ENCODE results near the gene FCRLB. TPM values are rescaled to one million over a fixed set of nuclear protein-coding genes. Genes with fewer than 3 reads are reported as not detected.

FCRLB gene
- total RNA-seq, 3 donors from 2014 or later, result 0.15 to 1.1 (median 0.33) TPM

- no peak for DNase-seq (ENCODE audit: low spot score in 2 of 2)
- Histone ChIP-seq H3K27ac (no peak overlapping the region), H3K27me3 (no peaks in the 10 kb centered on the region), H3K9me3 (no peaks in the 10 kb centered on the region), H3K36me3 (no peaks in the 10 kb centered on the region), H3K4me1 (no peaks in the 10 kb centered on the region), H3K4me3 (no peak overlapping the region)
- TF ChIP-seq, protein P1, sequence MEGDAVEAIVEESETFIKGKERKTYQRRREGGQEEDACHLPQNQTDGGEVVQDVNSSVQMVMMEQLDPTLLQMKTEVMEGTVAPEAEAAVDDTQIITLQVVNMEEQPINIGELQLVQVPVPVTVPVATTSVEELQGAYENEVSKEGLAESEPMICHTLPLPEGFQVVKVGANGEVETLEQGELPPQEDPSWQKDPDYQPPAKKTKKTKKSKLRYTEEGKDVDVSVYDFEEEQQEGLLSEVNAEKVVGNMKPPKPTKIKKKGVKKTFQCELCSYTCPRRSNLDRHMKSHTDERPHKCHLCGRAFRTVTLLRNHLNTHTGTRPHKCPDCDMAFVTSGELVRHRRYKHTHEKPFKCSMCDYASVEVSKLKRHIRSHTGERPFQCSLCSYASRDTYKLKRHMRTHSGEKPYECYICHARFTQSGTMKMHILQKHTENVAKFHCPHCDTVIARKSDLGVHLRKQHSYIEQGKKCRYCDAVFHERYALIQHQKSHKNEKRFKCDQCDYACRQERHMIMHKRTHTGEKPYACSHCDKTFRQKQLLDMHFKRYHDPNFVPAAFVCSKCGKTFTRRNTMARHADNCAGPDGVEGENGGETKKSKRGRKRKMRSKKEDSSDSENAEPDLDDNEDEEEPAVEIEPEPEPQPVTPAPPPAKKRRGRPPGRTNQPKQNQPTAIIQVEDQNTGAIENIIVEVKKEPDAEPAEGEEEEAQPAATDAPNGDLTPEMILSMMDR (IDR thresholded peaks at IDR 0.05), result peak in 1 of 3 donors; percentile 13
- TF ChIP-seq POLR2AphosphoS5 (IDR thresholded peaks at IDR 0.05) (no peak), POLR2A (IDR thresholded peaks at IDR 0.05) (no peak)
- intact Hi-C loops (cut with DNase I; ENCODE audit: low total_unique reads), result no loop called here
These were observed 17.4 kb downstream of the FCRLB start for GRCh38 chr1:161738627-161739287.

- H3K27me3 ChIP-seq, result no peaks in the 10 kb centered on the region
- peak overlapping the region in 1 of 2 donors; percentile 5 for H3K27ac ChIP-seq
- no peaks in the 10 kb centered on the region for H3K36me3 ChIP-seq
- no peak for DNase-seq (ENCODE audit: low spot score in 2 of 2)
- H3K9me3 ChIP-seq, result no peaks in the 10 kb centered on the region
- TF ChIP-seq POLR2AphosphoS5 (IDR thresholded peaks at IDR 0.05) (no peak), POLR2A (IDR thresholded peaks at IDR 0.05) (no peak)
- TF ChIP-seq, protein P1 (IDR thresholded peaks at IDR 0.05), result no peak
- H3K4me1 ChIP-seq, result no peaks in the 10 kb centered on the region
- intact Hi-C loops (cut with DNase I; ENCODE audit: low total_unique reads), result loop anchor here (10.0 kb wide), 1 partner anchor 255 kb away; no protein-coding TSS in a partner anchor
- H3K4me3 ChIP-seq, result no peak overlapping the region
These were observed 18.7 kb downstream of the FCRLB start for GRCh38 chr1:161739865-161740566.

GRCh38 chr1:161740921-161741320 lies 19.6 kb downstream of the FCRLB start:
- Histone ChIP-seq H3K27me3 (no peaks in the 10 kb centered on the region), H3K9me3 (no peaks in the 10 kb centered on the region), H3K36me3 (no peaks in the 10 kb centered on the region), H3K4me1 (no peaks in the 10 kb centered on the region), H3K4me3 (no peak overlapping the region), H3K27ac (no peak overlapping the region)
- TF ChIP-seq, protein P1 (IDR thresholded peaks at IDR 0.05), result no peak
- TF ChIP-seq POLR2AphosphoS5 (IDR thresholded peaks at IDR 0.05), result no peak
- DNase-seq (ENCODE audit: low spot score in 2 of 2), result no peak
- intact Hi-C loops (cut with DNase I; ENCODE audit: low total_unique reads), result loop anchor here (10.0 kb wide), 1 partner anchor 256 kb away; no protein-coding TSS in a partner anchor

DNA sequence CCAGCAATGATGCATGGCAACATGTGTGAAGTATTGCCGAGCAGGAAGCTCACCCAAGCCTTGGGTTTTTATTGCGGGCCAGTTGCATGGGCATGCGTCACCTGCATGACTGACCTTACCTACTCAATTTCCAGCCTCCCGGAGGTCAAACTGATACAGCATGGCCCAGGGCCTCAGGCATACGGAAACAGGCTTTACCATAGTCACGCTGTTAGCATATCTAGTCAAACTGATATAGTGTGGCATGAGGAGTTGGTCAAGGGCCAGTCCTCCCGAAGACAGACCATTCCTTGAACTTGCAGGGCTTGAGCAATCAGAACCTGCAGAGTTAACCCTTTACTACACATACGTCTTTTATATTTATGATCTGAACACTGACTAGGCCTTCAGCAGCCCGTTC lies 21.9 kb downstream of the FCRLB start:
- Histone ChIP-seq H3K36me3 (no peaks in the 10 kb centered on the region), H3K9me3 (no peaks in the 10 kb centered on the region), H3K27ac (no peak overlapping the region), H3K27me3 (no peaks in the 10 kb centered on the region), H3K4me3 (no peak overlapping the region), H3K4me1 (no peaks in the 10 kb centered on the region)
- intact Hi-C loops (cut with DNase I; ENCODE audit: low total_unique reads), result loop anchor here (10.0 kb wide), 1 partner anchor 258 kb away; no protein-coding TSS in a partner anchor
- DNase-seq (ENCODE audit: low spot score in 2 of 2), result no peak
- TF ChIP-seq POLR2A (IDR thresholded peaks at IDR 0.05) (no peak), POLR2AphosphoS5 (IDR thresholded peaks at IDR 0.05) (no peak)
- TF ChIP-seq, protein P1 (IDR thresholded peaks at IDR 0.05), result no peak

DNA sequence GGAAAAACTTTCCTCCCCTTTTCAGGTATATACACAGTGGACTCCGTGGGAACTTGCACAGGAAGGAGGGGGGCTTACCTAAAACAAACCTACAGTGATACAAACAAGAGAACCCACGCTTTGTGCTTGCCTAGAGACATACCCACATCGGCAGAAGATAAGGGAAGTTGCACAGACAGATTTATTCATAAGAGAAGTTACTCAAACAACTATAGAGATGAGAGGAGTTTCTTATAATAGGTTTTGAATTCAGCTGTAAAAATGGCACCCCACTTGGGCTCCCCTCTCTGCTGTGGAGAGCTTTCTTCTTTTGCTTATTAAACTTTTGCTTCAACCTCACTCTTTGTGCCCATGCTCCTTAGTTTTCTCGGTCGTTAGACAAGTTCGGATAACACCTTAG lies 26.5 kb downstream of the FCRLB start:
- intact Hi-C loops (cut with DNase I; ENCODE audit: low total_unique reads), result loop anchor here (10.0 kb wide), 1 partner anchor 263 kb away; no protein-coding TSS in a partner anchor
- no peaks in the 10 kb centered on the region for H3K36me3 ChIP-seq
- TF ChIP-seq POLR2A (IDR thresholded peaks at IDR 0.05) (no peak), POLR2AphosphoS5 (IDR thresholded peaks at IDR 0.05) (no peak)
- TF ChIP-seq, protein P1 (IDR thresholded peaks at IDR 0.05), result no peak
- H3K9me3 ChIP-seq, result no peaks in the 10 kb centered on the region
- H3K27me3 ChIP-seq, result no peaks in the 10 kb centered on the region
- no peak overlapping the region for H3K27ac ChIP-seq
- H3K4me3 ChIP-seq, result no peak overlapping the region
- peaks cover 0 to 3% of the 10 kb centered on the region in 2 donors for H3K4me1 ChIP-seq
- no peak for DNase-seq (ENCODE audit: low spot score in 2 of 2)

Measured in breast epithelium (tissue), 4 donors.